Hepatocyte (in vitro differentiated cells): ENCODE data around the gene NPVF. TPM values are rescaled to one million over a fixed set of nuclear protein-coding genes. Genes with fewer than 3 reads are reported as not detected.

Experiments used
- DNase-seq: peaks from one replicate; pipeline ENCODE4 v3.0.0-alpha.2; 2016; ENCODE audit warnings: low spot score
- H2AFZ ChIP-seq: fragments of 200-600 bp; sonication (generic); 2 replicates; pipeline ENCODE4 v1.6.0; 2016; ENCODE audit warnings: antibody characterized with exemption, mild to moderate bottlenecking
- H3K27ac ChIP-seq: fragments of 200-600 bp; sonication (generic); 2 replicates; pipeline ENCODE4 v1.5.1; 2016; ENCODE audit warnings: mild to moderate bottlenecking
- H3K27me3 ChIP-seq: fragments of 200-600 bp; sonication (generic); 2 replicates; pipeline ENCODE4 v1.6.1; 2016
- H3K36me3 ChIP-seq: fragments of 200-600 bp; sonication (generic); replicated peaks from 2 replicates; pipeline ENCODE4 v1.5.1; 2016; ENCODE audit warnings: low read depth; ENCODE audit not compliant: insufficient read depth
- H3K4me1 ChIP-seq: fragments of 200-600 bp; sonication (generic); 2 replicates; pipeline ENCODE4 v1.5.1; 2016; ENCODE audit warnings: mild to moderate bottlenecking, moderate library complexity; ENCODE audit not compliant: insufficient read depth
- H3K4me2 ChIP-seq: fragments of 200-600 bp; sonication (generic); 2 replicates; pipeline ENCODE4 v1.6.0; 2016
- H3K4me3 ChIP-seq: fragments of 200-600 bp; sonication (generic); 2 replicates; pipeline ENCODE4 v1.5.1; 2016; ENCODE audit warnings: mild to moderate bottlenecking
- H3K79me2 ChIP-seq: fragments of 200-600 bp; sonication (generic); 2 replicates; pipeline ENCODE4 v1.6.0; 2017; ENCODE audit warnings: mild to moderate bottlenecking
- H3K9me2 ChIP-seq: fragments of 200-600 bp; sonication (generic); replicated peaks from 2 replicates; pipeline ENCODE4 v1.6.0; 2017; ENCODE audit warnings: mild to moderate bottlenecking; ENCODE audit not compliant: insufficient read depth
- H3K9me3 ChIP-seq: fragments of 200-600 bp; sonication (generic); 2 replicates; pipeline ENCODE4 v1.5.1; 2016; ENCODE audit warnings: low read depth, mild to moderate bottlenecking
- H4K20me1 ChIP-seq: fragments of 200-600 bp; sonication (generic); 2 replicates; pipeline ENCODE4 v1.6.0; 2016; ENCODE audit warnings: mild to moderate bottlenecking; ENCODE audit not compliant: insufficient read depth, poor library complexity, severe bottlenecking
- CTCF ChIP-seq: fragments of 200-600 bp; sonication (generic); IDR thresholded peaks from 2 replicates; pipeline ENCODE4 v1.5.1; 2016; ENCODE audit warnings: antibody characterized with exemption, mild to moderate bottlenecking; ENCODE audit not compliant: poor library complexity
- EZH2 ChIP-seq: fragments of 200-600 bp; sonication (generic); IDR thresholded peaks from 2 replicates; pipeline ENCODE4 v1.6.1; 2016; ENCODE audit warnings: antibody characterized with exemption, mild to moderate bottlenecking, borderline replicate concordance
- EZH2phosphoT487 ChIP-seq: fragments of 200-600 bp; sonication (generic); IDR thresholded peaks from one replicate; pipeline ENCODE4 v1.6.1; 2018; ENCODE audit warnings: antibody characterized with exemption, mild to moderate bottlenecking, low read depth, moderate library complexity; ENCODE audit not compliant: unreplicated experiment, severe bottlenecking
- WGBS: methylation state at CpG from one replicate; pipeline ENCODE4 v1.1.6; 2016; ENCODE audit warnings: low lambda C conversion rate; ENCODE audit errors: missing lambda C conversion rate; 5-methylcytosine and 5-hydroxymethylcytosine counted together
- polyA plus RNA-seq: library from polyadenylated mRNA; unstranded; fragments of >200 nt; fragmentation: Nextera tagmentation; extraction: Ambion mirVana; gene quantifications from 2 replicates; pipeline ENCODE4 v1.2.1, GENCODE V29; 2016
- total RNA-seq: library from RNA; depleted of rRNA; stranded (reverse); fragments of >200 nt; gene quantifications from 2 replicates; pipeline ENCODE4 v1.2.3, GENCODE V29; 2014

NPVF gene
- total and polyA plus RNA-seq, 2 experiments from 2014 or later, result not detected

- Histone ChIP-seq H3K27me3 (no peaks in the 10 kb centered on the region), H3K4me1 (no peaks in the 10 kb centered on the region), H3K9me3 (no peaks in the 10 kb centered on the region), H2AFZ (no peak overlapping the region), H3K4me3 (no peak overlapping the region), H3K4me2 (no peak overlapping the region), H4K20me1 (no peaks in the 10 kb centered on the region), H3K79me2 (no peaks in the 10 kb centered on the region), H3K9me2 (no peaks in the 10 kb centered on the region), H3K36me3 (no peaks in the 10 kb centered on the region), H3K27ac (no peak overlapping the region)
- WGBS, result 93% methylated on average over 3 of the region's 3 CpGs
- DNase-seq, result no peak
- TF ChIP-seq EZH2phosphoT487 (no peak), CTCF (no peak), EZH2 (no peak)
These were observed 10.1 kb downstream of the NPVF start for GRCh38 chr7:25218191-25218590.

GRCh38 chr7:25216837-25217236, 11.4 kb downstream of the NPVF start:
- Histone ChIP-seq H2AFZ (no peak overlapping the region), H3K27me3 (no peaks in the 10 kb centered on the region), H3K36me3 (no peaks in the 10 kb centered on the region), H3K27ac (no peak overlapping the region), H3K79me2 (no peaks in the 10 kb centered on the region), H3K9me2 (no peaks in the 10 kb centered on the region), H4K20me1 (no peaks in the 10 kb centered on the region), H3K4me2 (no peak overlapping the region), H3K4me3 (no peak overlapping the region), H3K4me1 (no peaks in the 10 kb centered on the region), H3K9me3 (no peaks in the 10 kb centered on the region)
- DNase-seq, result peak; percentile 72
- WGBS, result 9% methylated on average over 2 of the region's 2 CpGs
- no peak for TF ChIP-seq EZH2
- TF ChIP-seq CTCF, result peak; percentile 84

- Histone ChIP-seq H3K36me3 (no peaks in the 10 kb centered on the region), H3K27me3 (no peaks in the 10 kb centered on the region), H3K4me3 (no peak overlapping the region), H3K4me1 (no peaks in the 10 kb centered on the region), H3K27ac (no peak overlapping the region), H3K79me2 (no peaks in the 10 kb centered on the region), H4K20me1 (no peaks in the 10 kb centered on the region), H3K4me2 (no peak overlapping the region), H3K9me2 (no peaks in the 10 kb centered on the region), H2AFZ (no peak overlapping the region), H3K9me3 (no peaks in the 10 kb centered on the region)
- no peak for TF ChIP-seq CTCF
- TF ChIP-seq EZH2phosphoT487, result no peak
- TF ChIP-seq EZH2, result no peak
- WGBS, result 71% methylated on average over 8 of the region's 8 CpGs
- DNase-seq, result no peak
These were observed 12.5 kb downstream of the NPVF start for GRCh38 chr7:25215694-25216335.
